Kidney (tissue), 14 donors: ENCODE measurements around the gene CASKIN2. TPM values are rescaled to one million over a fixed set of nuclear protein-coding genes. Genes with fewer than 3 reads are reported as not detected.
A peak's percentile ranks its signal among the peaks of the same experiment; 100 is the strongest.

Experiments
- DNase-seq, 5 donors: peaks; one replicate each; pipeline ENCODE4 v3.0.0-alpha.2; 2013 to 2020
- FAIRE-seq: peaks from 2 replicates; lab custom pipeline; 2012; peaks lifted over from hg19 to GRCh38; lab: Jason Lieb, UNC
- H3K27ac ChIP-seq, 2 donors: one replicate each; pipeline ENCODE4 v1.7.0; 2013; ENCODE audit warnings: low read depth in 2 of 2, low read length in 2 of 2, inconsistent platforms in 1 of 2
- H3K27me3 ChIP-seq: one replicate; pipeline ENCODE4 v1.7.1; 2013; ENCODE audit warnings: low read length, inconsistent platforms; ENCODE audit not compliant: control insufficient read depth, insufficient read depth
- H3K36me3 ChIP-seq, 3 donors: one replicate each; pipeline versions ENCODE4 v1.7.0 to v1.7.1; 2013; ENCODE audit warnings: low read length in 3 of 3, control low read depth in 1 of 3, inconsistent platforms in 1 of 3; ENCODE audit not compliant: insufficient read depth in 3 of 3, control insufficient read depth in 2 of 3
- H3K4me1 ChIP-seq, 3 donors: one replicate each; pipeline versions ENCODE4 v1.7.0 to v1.7.1; 2013; ENCODE audit warnings: low read length in 3 of 3, inconsistent platforms in 1 of 3, low read depth in 1 of 3; ENCODE audit not compliant: control insufficient read depth in 2 of 3, insufficient read depth in 2 of 3
- H3K4me3 ChIP-seq, 3 donors: one replicate each; pipeline versions ENCODE4 v1.7.0 to v1.8.1; 2013; ENCODE audit warnings: low read length in 3 of 3, control low read depth in 1 of 3, inconsistent platforms in 1 of 3
- H3K9ac ChIP-seq, 3 donors: one replicate each; pipeline versions ENCODE4 v1.7.0 to v1.7.1; 2013; ENCODE audit warnings: low read length in 3 of 3, control low read depth in 1 of 3, inconsistent platforms in 1 of 3
- H3K9me3 ChIP-seq, 3 donors: one replicate each; pipeline versions ENCODE4 v1.7.0 to v1.7.1; 2013; ENCODE audit warnings: low read length in 3 of 3, control low read depth in 1 of 3, inconsistent platforms in 1 of 3; ENCODE audit not compliant: control insufficient read depth in 2 of 3, insufficient read depth in 1 of 3
- intact Hi-C: fragments of 100-400 bp; cut with DNase I; formaldehyde crosslinking; loops from one replicate; pipeline ENCODE4 v1.11.1; 2022
- polyA plus RNA-seq: library from polyadenylated mRNA; stranded (reverse); fragments of 350-450 nt; fragmentation: Illumina TruSeq; extraction: RNeasy Lipid Tissue Mini Kit (QIAGEN cat#74804); gene quantifications from one replicate; pipeline ENCODE4 v1.2.3, GENCODE V29; 2014; ENCODE audit warnings: low read depth, low replicate concordance; ENCODE audit not compliant: insufficient read depth
- total RNA-seq: library from RNA; stranded (reverse); fragmentation: NEBNext Ultra II Directional; extraction: Animal tissue kit (Norgen Biotek cat#: 25700); gene quantifications from one replicate; pipeline ENCODE4 v1.2.1, GENCODE V29; 2021
- TF ChIP-seq, protein P1 (sequence below): IDR thresholded peaks from 3 replicates; pipeline ENCODE4 v1.5.1; 2012; ENCODE audit warnings: mild to moderate bottlenecking, moderate library complexity, borderline replicate concordance; ENCODE audit not compliant: insufficient read depth; ENCODE audit errors: extremely low read depth
- donor health status: control.
- donor health status: control.
- donor health status: control.
- donor health status: control.
- donor health status: control.
- donor health status: DM: yes; HTN: yes; CAD: no.
- donor health status: Normal renal cell carcinoma (clear cell type).

CASKIN2 gene
- total and polyA plus RNA-seq, 2 donors from 2014 or later: 25.0 to 98.6 TPM

DNA sequence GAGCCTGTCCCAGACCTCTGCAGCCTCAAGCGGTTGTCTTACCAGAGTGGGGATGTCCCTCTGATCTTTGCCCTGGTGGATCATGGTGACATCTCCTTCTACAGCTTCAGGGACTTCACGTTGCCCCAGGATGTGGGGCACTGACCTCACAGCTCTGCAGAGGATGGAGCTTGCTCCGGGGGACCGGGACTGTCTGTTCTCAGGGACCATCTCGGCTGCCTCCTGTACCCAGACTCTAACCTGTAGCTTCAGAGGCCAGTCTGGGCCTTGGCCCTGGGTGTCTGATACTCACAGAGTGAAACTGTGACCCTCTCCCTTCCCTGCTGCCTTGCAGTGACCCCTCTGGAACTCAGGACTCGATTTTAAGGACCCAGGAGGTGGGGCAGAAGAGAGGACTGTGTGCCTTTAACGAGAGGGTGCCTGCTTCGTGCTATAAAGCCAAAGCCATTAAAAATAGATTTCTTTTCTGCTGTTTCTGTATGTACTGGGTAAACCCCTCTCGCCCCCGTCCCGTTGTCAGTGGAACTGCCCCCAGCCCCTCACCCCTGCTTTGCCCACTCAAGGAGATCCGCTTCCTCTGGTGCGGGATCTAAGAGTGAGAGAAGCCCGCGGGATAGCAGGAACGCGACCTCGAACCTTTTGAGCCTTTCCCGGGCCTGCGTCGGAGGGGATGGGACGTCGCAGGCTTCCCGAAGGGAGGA lies 9.1 kb upstream of the CASKIN2 start:
- FAIRE-seq (no peak), DNase-seq (no peak)
- intact Hi-C loops: no loop called here
- Histone ChIP-seq H3K9ac (peak overlapping the region in 1 of 3 donors; percentile 36), H3K36me3 (peaks cover 0 to 4% (median 0%) of the 10 kb centered on the region in 3 donors), H3K4me1 (peaks cover 0 to 5% (median 0%) of the 10 kb centered on the region in 3 donors), H3K27me3 (no peaks in the 10 kb centered on the region), H3K4me3 (peak overlapping the region in 2 of 3 donors; percentile 12 to 65), H3K27ac (peak overlapping the region; percentile 76 to 78), H3K9me3 (no peaks in the 10 kb centered on the region)
- TF ChIP-seq, protein P1, sequence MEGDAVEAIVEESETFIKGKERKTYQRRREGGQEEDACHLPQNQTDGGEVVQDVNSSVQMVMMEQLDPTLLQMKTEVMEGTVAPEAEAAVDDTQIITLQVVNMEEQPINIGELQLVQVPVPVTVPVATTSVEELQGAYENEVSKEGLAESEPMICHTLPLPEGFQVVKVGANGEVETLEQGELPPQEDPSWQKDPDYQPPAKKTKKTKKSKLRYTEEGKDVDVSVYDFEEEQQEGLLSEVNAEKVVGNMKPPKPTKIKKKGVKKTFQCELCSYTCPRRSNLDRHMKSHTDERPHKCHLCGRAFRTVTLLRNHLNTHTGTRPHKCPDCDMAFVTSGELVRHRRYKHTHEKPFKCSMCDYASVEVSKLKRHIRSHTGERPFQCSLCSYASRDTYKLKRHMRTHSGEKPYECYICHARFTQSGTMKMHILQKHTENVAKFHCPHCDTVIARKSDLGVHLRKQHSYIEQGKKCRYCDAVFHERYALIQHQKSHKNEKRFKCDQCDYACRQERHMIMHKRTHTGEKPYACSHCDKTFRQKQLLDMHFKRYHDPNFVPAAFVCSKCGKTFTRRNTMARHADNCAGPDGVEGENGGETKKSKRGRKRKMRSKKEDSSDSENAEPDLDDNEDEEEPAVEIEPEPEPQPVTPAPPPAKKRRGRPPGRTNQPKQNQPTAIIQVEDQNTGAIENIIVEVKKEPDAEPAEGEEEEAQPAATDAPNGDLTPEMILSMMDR: no peak

DNA sequence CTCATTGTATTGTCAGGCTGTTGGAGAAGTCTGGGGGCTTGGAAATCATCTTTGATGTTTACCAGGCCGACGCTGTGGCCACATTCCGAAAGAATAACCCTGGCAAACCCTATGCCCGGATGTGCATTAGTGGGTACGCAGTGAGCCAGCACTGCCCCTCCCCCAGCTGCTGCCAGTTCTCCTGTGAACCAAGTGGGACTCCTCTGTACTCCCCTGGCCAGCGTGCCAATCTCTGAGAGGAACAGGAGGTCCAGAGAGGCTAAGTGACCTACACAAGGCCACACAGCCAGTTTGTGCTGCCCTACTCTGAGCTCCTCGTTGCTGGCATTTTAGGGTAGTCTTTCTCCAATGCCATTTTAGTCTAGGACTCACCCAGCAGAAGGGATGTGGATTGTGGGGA lies 8.3 kb upstream of the CASKIN2 start:
- TF ChIP-seq, protein P1: no peak
- Histone ChIP-seq H3K4me1 (peaks cover 0 to 5% (median 0%) of the 10 kb centered on the region in 3 donors), H3K36me3 (peaks cover 0 to 4% (median 0%) of the 10 kb centered on the region in 3 donors), H3K9ac (no peak overlapping the region), H3K27me3 (no peaks in the 10 kb centered on the region), H3K9me3 (no peaks in the 10 kb centered on the region), H3K4me3 (no peak overlapping the region), H3K27ac (no peak overlapping the region)
- FAIRE-seq (no peak), DNase-seq (no peak)
- intact Hi-C loops: no loop called here

DNA sequence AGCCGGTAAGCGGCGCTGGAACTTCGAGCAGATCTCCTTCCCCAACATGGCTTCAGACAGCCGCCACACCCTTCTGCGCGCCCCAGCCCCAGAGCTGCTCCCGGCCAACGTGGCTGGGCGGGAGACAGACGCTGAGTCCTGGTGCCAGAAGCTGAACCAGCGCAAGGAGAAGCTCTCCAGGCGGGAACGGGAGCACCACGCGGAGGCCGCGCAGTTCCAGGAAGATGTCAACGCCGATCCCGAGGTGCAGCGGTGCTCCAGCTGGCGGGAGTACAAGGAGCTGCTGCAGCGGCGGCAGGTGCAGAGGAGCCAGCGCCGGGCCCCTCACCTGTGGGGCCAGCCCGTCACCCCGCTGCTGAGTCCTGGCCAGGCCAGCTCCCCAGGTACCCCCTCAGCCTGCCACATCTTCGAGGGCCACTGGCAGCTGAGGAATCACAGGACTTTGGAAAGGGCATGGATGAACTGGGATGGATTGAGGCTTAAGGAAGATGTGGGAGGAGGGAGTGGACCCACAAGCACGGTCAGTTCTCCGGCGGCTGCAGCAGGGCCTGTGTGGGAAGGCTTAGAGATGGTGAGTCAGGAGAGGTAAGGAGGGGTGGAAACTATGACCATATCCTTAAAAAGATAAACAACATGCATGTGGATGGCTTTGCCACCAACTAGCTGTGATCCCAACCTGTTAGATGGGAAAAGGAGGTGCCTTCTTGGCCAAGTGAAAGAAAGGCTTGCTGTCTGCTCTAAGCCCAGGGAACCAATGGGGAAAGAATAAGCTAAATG lies 6.8 kb upstream of the CASKIN2 start:
- no peaks in the 10 kb centered on the region for H3K9me3 ChIP-seq
- H3K27me3 ChIP-seq: no peaks in the 10 kb centered on the region
- no peak overlapping the region for H3K9ac ChIP-seq
- H3K36me3 ChIP-seq: peaks cover 0 to 5% (median 4%) of the 10 kb centered on the region in 3 donors
- no peak for DNase-seq
- intact Hi-C loops: no loop called here
- TF ChIP-seq, protein P1: no peak
- no peak overlapping the region for H3K4me3 ChIP-seq
- FAIRE-seq: no peak
- H3K4me1 ChIP-seq: peaks cover 0 to 11% (median 6%) of the 10 kb centered on the region in 3 donors
- no peak overlapping the region for H3K27ac ChIP-seq
